GM18951 (cell line): ENCODE measurements around the gene TMEM45A.
"Not testable (repeated sequence)": the region's sequence is repeated elsewhere in the genome, so short reads cannot be mapped to it uniquely, and the experiment has no call there.

Experiments used
- POLR2A ChIP-seq: IDR thresholded peaks from 4 replicates; pipeline ENCODE4 v1.6.1; 2011; ENCODE audit warnings: mild to moderate bottlenecking; ENCODE audit not compliant: insufficient read length, insufficient read depth; ENCODE audit errors: extremely low read depth
- in situ Hi-C: fragments of 300-500 bp; cut with MboI; formaldehyde crosslinking; loops from one replicate; pipeline ENCODE4 v1.12.0; 2022; ENCODE audit warnings: low sequenced_read_pairs, mixed read lengths, inconsistent platforms; ENCODE audit not compliant: unreplicated experiment

TMEM45A gene

DNA sequence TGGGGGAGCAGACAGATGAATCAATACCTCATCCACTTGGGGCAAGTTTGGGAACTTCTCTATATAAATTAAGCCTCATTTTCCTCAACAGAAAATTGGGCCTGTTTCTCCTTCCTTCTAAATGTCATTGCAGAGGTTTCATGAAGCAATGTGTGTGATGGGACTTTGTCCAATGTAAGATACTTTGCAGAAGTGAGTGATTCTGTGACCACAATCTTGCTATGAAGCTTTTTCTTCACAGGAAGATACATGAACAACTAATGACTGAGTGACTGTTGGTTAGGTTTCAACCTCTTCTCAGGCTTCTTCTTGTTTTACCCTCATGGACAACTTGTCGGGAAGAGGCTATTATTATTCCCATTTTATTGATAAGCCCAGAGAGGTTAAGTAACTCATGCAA is 11.0 kb downstream of the TMEM45A start:
- in situ Hi-C loops, result no loop called here
- no peak for TF ChIP-seq POLR2A

DNA sequence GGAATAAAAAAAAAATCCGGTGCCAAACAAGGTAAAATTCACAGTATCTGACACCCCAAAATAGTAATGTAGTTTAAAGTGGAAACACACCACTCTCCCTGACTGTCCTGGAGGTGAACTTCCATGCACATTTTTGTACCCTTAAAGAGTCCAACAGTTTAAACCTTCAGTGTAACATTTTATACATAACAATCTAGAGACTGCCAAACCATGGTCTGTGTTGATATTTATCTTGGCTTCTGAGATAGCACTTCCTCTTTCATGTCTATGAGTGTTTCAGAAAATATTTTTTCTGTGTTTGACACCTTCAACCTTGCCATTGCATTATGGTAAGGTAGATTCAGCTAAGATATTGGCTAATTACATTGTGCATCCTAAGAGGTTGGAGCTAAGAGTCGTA is 13.9 kb downstream of the TMEM45A start:
- TF ChIP-seq POLR2A, result no peak
- in situ Hi-C loops, result no loop called here

DNA sequence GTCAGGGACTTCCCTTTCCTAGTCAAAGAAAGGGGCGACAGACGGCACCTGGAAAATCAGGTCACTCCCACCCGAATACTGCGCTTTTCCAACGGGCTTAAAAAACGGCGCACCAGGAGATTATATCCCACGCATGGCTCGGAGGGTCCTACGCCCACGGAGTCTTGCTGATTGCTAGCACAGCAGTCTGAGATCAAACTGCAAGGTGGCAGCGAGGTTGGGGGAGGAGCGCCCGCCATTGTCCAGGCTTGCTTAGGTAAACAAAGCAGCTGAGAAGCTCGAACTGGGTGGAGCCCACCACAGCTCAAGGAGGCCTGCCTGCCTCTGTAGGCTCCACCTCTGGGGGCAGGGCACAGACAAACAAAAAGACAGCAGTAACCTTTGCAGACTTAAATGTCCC is 17.4 kb downstream of the TMEM45A start:
- in situ Hi-C loops, result not testable (repeated sequence)

DNA sequence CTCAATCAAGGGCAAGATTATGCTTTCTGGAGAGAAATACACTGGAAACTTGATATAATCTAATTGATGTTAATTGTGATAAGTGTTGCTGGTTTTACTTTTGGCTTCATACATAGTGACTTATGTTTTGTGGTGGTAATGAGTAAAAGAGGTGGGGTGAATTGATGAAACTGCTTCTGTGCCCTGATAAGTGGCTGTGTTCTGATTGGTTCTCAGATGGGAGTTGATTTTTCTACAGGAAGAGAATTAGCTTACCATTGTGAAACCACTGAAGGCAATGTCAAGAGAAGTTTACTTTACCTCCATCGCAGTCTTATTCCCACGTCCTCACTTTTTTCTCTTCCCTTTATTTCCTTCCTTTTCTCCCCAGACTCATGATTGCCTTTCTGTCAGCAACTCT is 23.8 kb downstream of the TMEM45A start:
- in situ Hi-C loops, result no loop called here
- TF ChIP-seq POLR2A, result no peak

DNA sequence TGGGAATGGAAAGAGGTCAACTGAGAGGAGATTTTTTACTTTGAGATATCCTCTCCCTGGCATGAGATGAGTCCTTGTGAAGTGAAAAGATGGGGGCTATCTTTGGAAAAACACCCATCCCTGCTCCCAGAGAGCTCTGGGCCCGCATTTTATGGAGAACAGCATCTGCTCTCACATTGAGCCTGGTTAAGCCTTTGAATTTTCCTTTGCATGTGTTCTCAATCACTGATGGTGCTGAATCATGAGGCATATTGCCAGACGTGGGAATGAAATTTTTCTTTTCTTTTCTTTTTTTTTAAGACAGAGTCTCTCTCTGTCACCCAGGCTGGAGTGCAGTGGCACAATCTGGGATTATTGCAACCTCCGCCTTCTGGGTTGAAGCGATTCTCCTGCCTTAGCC is 24.4 kb downstream of the TMEM45A start:
- in situ Hi-C loops, result no loop called here
- TF ChIP-seq POLR2A, result no peak

DNA sequence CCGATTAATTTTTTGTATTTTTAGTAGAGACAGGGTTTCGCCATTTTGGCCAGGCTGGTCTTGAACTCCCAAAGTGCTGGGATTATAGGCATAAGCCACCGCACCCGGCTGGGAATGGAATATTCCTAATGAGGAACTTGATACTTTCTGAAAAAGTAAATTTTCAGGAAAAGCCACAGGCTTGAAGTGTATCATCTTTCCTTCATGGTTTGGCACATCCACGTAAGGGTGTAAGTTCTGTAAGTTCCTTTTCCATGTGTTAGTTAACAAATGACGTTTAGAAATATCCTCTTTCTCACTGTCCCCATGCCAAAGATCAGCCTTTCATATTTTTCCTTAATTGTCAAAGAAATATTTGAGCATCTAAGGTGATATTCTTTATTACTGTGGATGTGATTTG is 24.9 kb downstream of the TMEM45A start:
- in situ Hi-C loops, result no loop called here
- TF ChIP-seq POLR2A, result no peak

DNA sequence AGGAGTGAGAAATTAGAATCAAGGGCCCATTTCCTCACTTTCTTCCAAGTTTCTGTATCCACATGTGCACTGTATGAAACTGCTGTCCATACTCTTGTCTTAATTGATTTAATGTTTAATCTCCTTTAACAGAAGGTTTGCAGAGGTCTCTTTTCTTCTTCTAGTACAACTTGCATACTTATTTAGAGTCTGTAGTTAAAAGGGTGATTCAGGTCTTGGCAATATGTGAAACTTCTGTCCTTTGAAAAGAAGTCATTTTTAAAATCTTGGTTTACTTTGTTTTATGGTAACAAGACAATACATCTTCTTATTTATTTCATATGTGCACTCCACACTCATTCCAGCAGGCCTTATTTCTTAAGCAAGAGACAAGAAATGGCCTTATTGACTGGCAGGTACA is 25.8 kb downstream of the TMEM45A start:
- in situ Hi-C loops, result no loop called here
- TF ChIP-seq POLR2A, result no peak

DNA sequence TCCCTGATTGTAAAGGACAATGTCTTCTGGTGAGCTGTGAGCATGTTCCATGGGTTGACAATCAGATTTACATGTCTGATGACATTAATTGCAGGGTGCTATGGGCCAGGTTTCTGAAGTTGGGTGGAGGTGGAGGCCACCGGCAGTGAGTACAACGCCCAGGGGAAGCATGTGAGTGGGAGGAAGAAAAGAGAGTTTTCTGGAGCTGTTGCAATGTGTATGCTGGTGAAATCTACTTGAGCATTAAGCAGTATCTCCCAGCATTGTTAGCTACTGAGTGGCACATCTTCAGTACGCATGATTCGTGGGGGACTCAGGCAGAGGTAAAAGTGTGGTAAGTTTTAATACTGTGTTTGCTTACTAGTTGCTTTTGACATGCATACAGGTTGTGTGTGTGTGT is 26.6 kb downstream of the TMEM45A start:
- TF ChIP-seq POLR2A, result no peak
- in situ Hi-C loops, result no loop called here

DNA sequence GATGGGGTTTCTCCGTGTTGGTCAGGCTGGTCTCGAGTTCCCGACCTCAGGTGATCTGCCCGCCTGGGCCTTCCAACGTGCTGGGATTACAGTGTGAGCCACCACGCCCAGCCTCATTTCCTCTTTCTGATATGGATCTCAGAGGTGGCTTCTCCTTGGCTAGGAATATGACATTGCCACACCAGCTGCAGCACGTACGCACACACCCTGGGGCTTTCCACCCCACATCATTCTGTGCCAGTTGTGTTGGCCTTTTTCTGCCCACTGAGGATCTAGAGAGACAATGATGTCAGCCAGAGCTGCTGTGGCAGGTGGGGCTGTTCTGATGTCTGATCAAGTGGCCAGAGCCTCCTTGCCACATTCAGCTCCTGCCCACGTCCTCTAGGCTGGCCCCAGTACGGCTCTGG is 29.0 kb downstream of the TMEM45A start:
- no peak for TF ChIP-seq POLR2A
- in situ Hi-C loops, result no loop called here

DNA sequence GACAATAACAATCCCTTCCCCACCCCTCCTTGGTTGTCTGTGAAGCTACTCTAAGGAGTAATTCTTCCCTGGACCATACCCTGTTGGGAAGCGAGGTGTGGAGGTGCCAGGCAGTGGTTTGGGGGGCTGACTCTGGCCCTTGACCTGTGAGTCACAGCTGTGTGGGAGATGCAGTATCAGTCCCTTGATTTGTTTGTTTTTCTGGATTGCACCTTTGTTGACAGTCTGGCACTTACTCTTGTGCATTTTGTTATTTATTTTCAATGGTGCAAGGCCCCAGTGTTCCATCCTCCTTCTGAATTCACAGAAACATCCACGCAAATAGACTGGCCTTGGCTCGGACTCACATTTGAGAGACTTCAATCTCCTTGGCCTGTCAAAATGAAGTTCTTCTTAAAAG is 29.7 kb downstream of the TMEM45A start:
- in situ Hi-C loops, result no loop called here
- no peak for TF ChIP-seq POLR2A

DNA sequence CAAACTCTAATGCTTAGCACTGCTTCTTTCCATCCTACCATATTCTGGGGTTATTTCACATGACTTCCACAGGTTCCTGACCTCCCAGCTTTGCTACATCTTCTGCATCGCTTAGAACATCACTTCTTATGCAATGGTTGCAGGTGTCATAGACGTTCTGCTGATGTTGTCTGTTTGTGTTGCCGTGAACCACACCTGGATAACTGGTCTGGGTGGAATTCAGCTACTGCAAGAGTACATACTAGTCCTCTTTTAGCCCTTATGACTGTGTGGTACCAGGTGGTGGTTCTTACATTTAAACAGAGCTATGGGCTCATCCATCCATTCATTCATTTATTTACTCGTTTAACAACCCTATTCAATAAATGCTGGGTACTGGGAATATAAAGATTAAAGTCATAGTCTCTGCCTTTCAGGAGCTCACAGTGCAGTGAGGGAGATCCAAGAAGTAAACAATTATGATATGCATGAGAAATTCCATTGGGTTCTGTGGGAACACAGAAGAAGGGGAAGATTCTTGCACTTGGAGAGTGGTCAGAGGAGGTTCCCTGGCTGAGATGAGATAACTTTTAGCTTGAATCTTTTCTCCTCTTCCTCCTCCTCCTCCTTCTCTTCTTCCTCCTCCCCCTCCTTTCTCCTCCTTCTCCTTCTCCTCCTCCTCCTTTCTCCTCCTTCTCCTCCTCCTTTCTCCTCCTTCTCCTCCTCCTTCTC is 30.8 kb downstream of the TMEM45A start:
- in situ Hi-C loops, result no loop called here

DNA sequence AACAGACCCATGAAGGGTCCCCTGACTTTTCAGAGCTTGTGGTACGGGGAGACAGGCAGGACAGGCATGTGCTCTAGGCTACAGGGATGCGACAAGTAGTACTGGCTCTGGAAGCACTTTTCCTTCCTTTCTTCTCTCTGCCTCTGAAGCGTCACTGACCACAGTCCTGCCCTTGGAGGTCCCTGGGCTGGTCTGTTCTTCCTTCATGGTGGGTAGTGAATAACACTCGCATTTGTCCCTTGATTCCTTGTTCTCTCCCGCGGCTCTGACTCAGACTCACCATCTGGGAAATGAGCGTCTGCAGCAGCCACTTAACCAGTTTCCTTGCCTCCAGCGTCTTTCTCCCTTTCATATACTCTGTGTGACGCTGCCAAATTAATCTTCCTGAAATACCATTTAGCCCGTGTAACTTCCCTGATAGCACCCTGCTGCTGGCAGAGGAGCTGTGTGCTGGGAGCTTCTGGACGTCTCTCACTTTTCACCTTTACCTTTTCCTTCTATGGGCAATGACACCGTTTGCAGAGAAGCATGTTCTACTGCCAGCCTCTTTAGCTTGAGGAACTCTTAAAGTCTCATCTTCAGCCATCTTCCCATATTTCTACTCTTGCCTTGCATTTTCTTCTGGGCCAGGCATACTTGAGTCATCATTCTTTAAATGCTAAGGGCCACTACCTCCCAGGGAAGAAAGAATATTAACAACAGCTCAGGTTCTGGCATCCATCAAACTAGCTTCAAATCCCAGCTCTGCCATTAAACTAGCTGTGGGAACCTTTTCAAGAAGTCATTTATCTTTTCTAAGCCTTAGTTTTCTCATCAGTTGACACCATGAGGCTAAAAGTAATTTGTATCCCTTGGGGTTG is 33.6 kb downstream of the TMEM45A start:
- in situ Hi-C loops, result no loop called here
- TF ChIP-seq POLR2A, result no peak

More for the DNA sequence above, 30.8 kb downstream of the TMEM45A start:
- no peak for TF ChIP-seq POLR2A

DNA sequence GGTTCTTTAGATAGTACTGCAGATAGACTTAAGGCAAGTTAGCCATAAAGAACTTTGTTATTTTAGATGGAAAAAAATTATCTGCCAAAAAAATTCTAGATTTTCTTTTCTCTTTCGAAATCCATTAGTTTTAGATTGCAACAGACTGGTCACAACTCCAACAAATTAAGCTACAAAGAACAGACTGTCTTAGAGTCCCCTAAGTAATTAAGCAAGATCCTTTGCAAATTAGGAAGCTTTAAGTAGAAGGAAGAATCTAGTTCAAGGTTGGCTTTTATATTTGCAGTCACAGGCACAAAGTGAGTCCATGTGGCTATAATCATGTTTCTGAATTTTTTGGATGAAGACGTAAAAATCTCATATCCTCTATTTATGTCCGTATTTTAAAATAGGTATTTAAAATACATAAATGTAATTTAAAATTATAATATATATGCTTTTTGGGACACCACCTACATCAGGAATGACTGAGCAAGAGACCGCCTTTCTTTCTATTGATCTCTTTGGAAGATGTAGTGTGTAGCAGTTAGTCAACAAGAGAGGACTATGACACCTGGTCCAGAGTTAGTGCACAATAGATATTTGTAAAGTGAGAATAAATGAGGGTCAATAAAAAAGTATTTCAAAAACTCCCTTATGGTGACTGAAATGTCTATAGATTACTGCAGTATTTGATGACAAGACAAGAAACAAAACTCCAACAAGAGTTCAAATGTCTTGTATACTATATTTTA is 34.4 kb downstream of the TMEM45A start:
- in situ Hi-C loops, result no loop called here
- no peak for TF ChIP-seq POLR2A
